Caco-2 (cell line): ENCODE measurements around the gene GRIK3. TPM values are rescaled to one million over a fixed set of nuclear protein-coding genes. Genes with fewer than 3 reads are reported as not detected.

Experiments
- BruUV-seq: library from RNA; stranded (reverse); fragments of 400-500 nt; replicated peaks from 2 replicates; lab custom pipeline; 2021; lab: Mats Ljungman, UMichigan
- CTCF ChIA-PET: fragments of 300-600 bp; sonication (Branson Sonifier 250); formaldehyde crosslinking; loops from one replicate; lab custom pipeline; 2022; ENCODE audit warnings: antibody characterized with exemption; lab: Charles Lee
- POLR2A ChIA-PET: fragments of 300-600 bp; sonication (Branson Sonifier 250); formaldehyde crosslinking; loops from one replicate; lab custom pipeline; 2022; ENCODE audit warnings: antibody characterized with exemption; lab: Charles Lee
- DNase-seq, 2 experiments: peaks; one replicate each; pipeline versions ENCODE4 v3.0.0 to v3.0.0-alpha.2; 2020 to 2022
- H3K27me3 ChIP-seq: replicated peaks from 2 replicates; pipeline ENCODE4 v1.6.0; 2011; ENCODE audit warnings: low read length; ENCODE audit not compliant: control insufficient read depth, insufficient read depth
- H3K36me3 ChIP-seq: 2 replicates; pipeline ENCODE4 v1.5.1; 2011; ENCODE audit warnings: low read length; ENCODE audit not compliant: control insufficient read depth, insufficient read depth
- H3K4me1 ChIP-seq: fragments of 250-450 bp; sonication (Bioruptor Pico); 2 replicates; pipeline ENCODE4 v1.5.1; 2020; ENCODE audit warnings: mild to moderate bottlenecking
- H3K4me3 ChIP-seq: 2 replicates; pipeline ENCODE4 v1.5.1; 2011; ENCODE audit warnings: low read depth, mild to moderate bottlenecking, control low read depth, low read length
- H3K9me3 ChIP-seq: fragments of 250-450 bp; sonication (Bioruptor Pico); 2 replicates; pipeline ENCODE4 v1.5.1; 2020; ENCODE audit warnings: mild to moderate bottlenecking, moderate library complexity
- H3K27ac Mint-ChIP-seq: one replicate; pipeline ENCODE4 v1.8.0; 2022; ENCODE audit warnings: mixed read lengths; ENCODE audit not compliant: unreplicated experiment
- H3K27me3 Mint-ChIP-seq: one replicate; pipeline ENCODE4 v1.8.0; 2022; ENCODE audit warnings: mixed read lengths; ENCODE audit not compliant: insufficient read depth, unreplicated experiment
- H3K36me3 Mint-ChIP-seq: one replicate; pipeline ENCODE4 v1.8.0; 2022; ENCODE audit warnings: mild to moderate bottlenecking, mixed read lengths; ENCODE audit not compliant: insufficient read depth, unreplicated experiment
- H3K4me1 Mint-ChIP-seq: one replicate; pipeline ENCODE4 v1.8.0; 2022; ENCODE audit warnings: low read depth, mixed read lengths; ENCODE audit not compliant: unreplicated experiment
- H3K4me3 Mint-ChIP-seq: one replicate; pipeline ENCODE4 v1.8.0; 2022; ENCODE audit warnings: mild to moderate bottlenecking, moderate library complexity, mixed read lengths; ENCODE audit not compliant: unreplicated experiment
- H3K9me3 Mint-ChIP-seq: one replicate; pipeline ENCODE4 v1.8.0; 2022; ENCODE audit warnings: mixed read lengths; ENCODE audit not compliant: unreplicated experiment
- CTCF ChIP-seq, 2 experiments: fragments of 200-600 bp in 1 of 2; IDR thresholded peaks; 1 replicate in 1 of 2; 2 replicates in 1 of 2; pipeline versions ENCODE4 v1.5.1 to v1.8.0; 2011 to 2022; ENCODE audit warnings: antibody characterized with exemption in 1 of 2, control low read depth in 1 of 2, inconsistent platforms in 1 of 2, low read depth in 1 of 2, low read length in 1 of 2, mild to moderate bottlenecking in 1 of 2, moderate library complexity in 1 of 2; ENCODE audit not compliant: insufficient read depth in 1 of 2, severe bottlenecking in 1 of 2, unreplicated experiment in 1 of 2
- intact Hi-C: fragments of 100-400 bp; cut with micrococcal nuclease; formaldehyde crosslinking; loops from one replicate; pipeline ENCODE4 v1.10.0; 2022; ENCODE audit not compliant: unreplicated experiment
- total RNA-seq: library from RNA; stranded (reverse); gene quantifications from 2 replicates; pipeline ENCODE4 v1.2.3, GENCODE V29; 2022

GRIK3 gene
- total RNA-seq, 1 experiment from 2014 or later: not detected

GRCh38 chr1:36760081-36760480 lies 274.2 kb downstream of the GRIK3 start:
- Mint-ChIP-seq H3K9me3 (no peaks in the 10 kb centered on the region), H3K27ac (no peak overlapping the region), H3K27me3 (peaks cover 3% of the 10 kb centered on the region), H3K36me3 (no peaks in the 10 kb centered on the region), H3K4me1 (no peaks in the 10 kb centered on the region), H3K4me3 (no peak overlapping the region)
- H3K36me3 ChIP-seq: no peaks in the 10 kb centered on the region
- ChIA-PET CTCF (no interaction called here), POLR2A (no interaction called here)
- no peaks in the 10 kb centered on the region for H3K4me1 ChIP-seq
- no TSS peak for BruUV-seq
- no peak overlapping the region for H3K4me3 ChIP-seq
- no peaks in the 10 kb centered on the region for H3K9me3 ChIP-seq
- intact Hi-C loops: no loop called here
- no peak for TF ChIP-seq CTCF (IDR thresholded peaks at IDR 0.05; ENCODE audit: insufficient read depth in 1 of 2, low read depth in 1 of 2, low read length in 1 of 2, severe bottlenecking in 1 of 2, unreplicated experiment in 1 of 2)
- no peaks in the 10 kb centered on the region for H3K27me3 ChIP-seq
- DNase-seq: no peak

GRCh38 chr1:36759355-36759754 lies 275.0 kb downstream of the GRIK3 start:
- Mint-ChIP-seq H3K27ac (no peak overlapping the region), H3K9me3 (no peaks in the 10 kb centered on the region), H3K27me3 (peaks cover 7% of the 10 kb centered on the region), H3K36me3 (no peaks in the 10 kb centered on the region), H3K4me1 (no peaks in the 10 kb centered on the region), H3K4me3 (no peak overlapping the region)
- Histone ChIP-seq H3K36me3 (no peaks in the 10 kb centered on the region), H3K4me3 (no peak overlapping the region), H3K27me3 (no peaks in the 10 kb centered on the region), H3K4me1 (no peaks in the 10 kb centered on the region), H3K9me3 (no peaks in the 10 kb centered on the region)
- CTCF ChIA-PET: no interaction called here
- POLR2A ChIA-PET: no interaction called here
- BruUV-seq: no TSS peak
- TF ChIP-seq CTCF (IDR thresholded peaks at IDR 0.05; ENCODE audit: insufficient read depth in 1 of 2, low read depth in 1 of 2, low read length in 1 of 2, severe bottlenecking in 1 of 2, unreplicated experiment in 1 of 2): no peak
- no peak for DNase-seq
- intact Hi-C loops: no loop called here

GRCh38 chr1:36755303-36756230 lies 278.7 kb downstream of the GRIK3 start:
- BruUV-seq: no TSS peak
- CTCF ChIA-PET: no interaction called here
- H3K4me1 Mint-ChIP-seq: no peaks in the 10 kb centered on the region

More at GRCh38 chr1:36755303-36756230, 278.7 kb downstream of the GRIK3 start:
- Histone ChIP-seq H3K27me3 (no peaks in the 10 kb centered on the region), H3K4me1 (no peaks in the 10 kb centered on the region), H3K9me3 (no peaks in the 10 kb centered on the region), H3K36me3 (no peaks in the 10 kb centered on the region), H3K4me3 (no peak overlapping the region)
- no peak for TF ChIP-seq CTCF (IDR thresholded peaks at IDR 0.05; ENCODE audit: insufficient read depth in 1 of 2, low read depth in 1 of 2, low read length in 1 of 2, severe bottlenecking in 1 of 2, unreplicated experiment in 1 of 2)
- no peak for DNase-seq
- H3K27ac Mint-ChIP-seq: no peak overlapping the region
- H3K27me3 Mint-ChIP-seq: peaks cover 7% of the 10 kb centered on the region
- no peaks in the 10 kb centered on the region for H3K36me3 Mint-ChIP-seq
- intact Hi-C loops: no loop called here
- POLR2A ChIA-PET: no interaction called here
- H3K4me3 Mint-ChIP-seq: no peak overlapping the region
- no peaks in the 10 kb centered on the region for H3K9me3 Mint-ChIP-seq
